ENCODE data around the gene KRT79.
A peak's percentile ranks its signal among the peaks of the same experiment; 100 is the strongest.
"Not testable (repeated sequence)": the region's sequence is repeated elsewhere in the genome, so short reads cannot be mapped to it uniquely, and the experiment has no call there.

Gene KRT79

DNA sequence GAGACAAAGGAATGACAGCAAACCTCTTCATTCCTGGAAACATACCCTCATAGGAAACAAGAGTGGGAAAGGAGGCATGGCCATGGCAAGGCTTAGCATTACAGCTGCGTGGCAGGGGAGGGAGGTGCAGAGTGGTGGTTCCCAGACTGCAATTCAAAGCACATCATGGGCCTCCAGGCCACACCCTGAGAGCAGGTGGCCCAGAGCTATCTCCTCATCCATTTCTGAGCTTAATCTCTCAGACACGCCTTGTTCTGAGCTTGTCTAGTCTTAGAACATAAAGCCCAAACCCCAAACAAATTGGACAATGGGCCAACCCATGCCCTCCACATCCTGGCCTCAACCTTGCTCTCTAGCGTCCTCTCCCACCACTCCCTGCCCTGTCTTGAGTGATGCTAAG is 32.3 kb downstream of the KRT79 start:
- no peak for DNase-seq

DNA sequence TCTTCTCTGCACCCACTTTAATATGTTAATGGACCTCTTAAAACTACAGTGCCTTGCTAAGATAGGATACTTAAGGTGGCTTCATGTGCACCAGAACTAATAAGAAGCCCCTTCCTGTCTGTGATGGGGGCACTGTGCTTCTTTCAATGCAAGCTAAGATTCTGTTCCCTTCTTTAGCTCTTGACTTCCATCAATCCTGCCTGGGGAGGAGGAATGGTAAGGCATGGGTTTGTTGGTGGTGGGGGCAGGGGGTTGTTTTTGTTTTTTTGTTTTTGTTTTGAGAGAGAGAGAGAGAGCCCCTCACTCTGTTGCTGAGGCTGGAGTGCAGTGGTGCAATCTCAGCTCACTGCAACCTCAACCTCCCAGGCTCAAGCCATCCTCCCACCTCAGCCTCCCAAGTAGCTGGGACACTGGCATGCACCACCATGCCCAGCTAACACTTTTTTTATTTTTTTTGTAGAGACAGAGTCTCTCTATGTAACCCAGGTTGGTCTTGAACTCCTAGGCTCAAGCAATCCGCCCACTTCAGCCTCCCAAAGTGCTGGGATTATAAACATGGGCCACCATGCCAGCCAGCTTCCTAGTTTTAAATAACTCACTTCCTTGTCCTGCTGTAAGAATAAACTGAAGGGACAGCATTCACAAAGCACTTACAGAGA is 33.7 kb downstream of the KRT79 start:
- no peak for DNase-seq

DNA sequence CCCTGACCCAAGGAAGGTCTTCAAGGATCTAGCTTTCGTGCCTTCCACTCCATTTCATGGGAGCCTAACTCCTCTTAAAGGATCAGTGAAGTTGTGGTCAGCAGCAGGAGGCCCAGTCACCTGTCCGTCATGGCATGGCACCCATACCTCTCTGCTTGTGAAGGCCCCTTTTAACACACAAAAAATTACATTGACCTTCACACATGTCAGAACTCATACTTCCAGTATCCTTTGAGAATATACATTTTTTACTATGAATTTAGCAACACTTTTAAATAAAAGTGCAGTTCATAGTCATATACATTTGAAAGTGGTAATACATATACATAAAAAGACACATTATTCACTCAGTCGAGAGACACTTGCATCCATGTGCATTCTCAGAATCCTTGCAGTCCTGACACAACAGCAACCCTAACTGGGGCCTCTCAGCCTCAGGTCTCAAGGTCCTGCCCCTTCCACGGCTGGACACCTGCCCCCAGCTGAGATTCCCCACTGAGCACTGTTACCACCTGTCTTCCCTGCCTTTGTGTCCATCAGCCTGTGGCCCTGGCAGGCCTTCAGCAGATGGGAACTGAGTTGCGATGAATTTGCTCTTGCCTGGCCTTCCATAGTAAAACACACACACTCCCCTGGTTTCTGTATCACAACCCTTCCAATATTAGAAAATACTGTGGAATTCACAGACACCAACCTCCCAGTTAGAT is 34.5 kb downstream of the KRT79 start:
- no peak for DNase-seq

- DNase-seq, result peak; percentile 87
Observed at GRCh38 chr12:52798671-52799504, 35.2 kb downstream of the KRT79 start.

DNA sequence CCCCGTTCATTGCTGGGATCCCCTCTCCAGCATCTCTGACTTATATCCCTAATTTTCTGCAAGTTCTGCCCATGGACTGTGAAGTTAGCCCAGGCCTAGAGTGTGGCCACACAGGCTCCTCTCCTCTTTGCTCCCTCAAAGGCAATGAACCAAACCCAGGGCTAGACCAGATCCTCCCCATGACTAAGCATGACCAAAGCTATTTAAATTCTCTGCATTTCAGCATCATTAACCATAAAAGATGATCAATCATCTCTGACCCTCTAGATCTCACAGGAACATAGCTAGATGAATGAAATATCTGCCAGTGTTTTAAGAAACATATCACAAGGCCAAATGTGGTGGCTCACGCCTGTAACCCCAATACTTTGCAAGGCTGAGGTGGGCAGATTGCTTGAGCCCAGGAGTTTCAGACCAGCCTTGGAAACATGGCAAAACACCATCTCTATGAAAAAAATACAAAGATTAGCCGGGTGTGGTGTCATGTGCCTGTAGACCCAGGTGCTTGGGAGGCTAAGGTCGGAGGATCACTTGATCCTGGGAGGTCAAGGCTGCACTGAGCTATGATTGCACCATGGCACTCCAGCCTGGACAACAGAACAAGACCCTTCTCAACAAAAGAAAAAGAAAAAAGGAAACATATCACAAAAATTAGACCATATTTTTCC is 36.0 kb downstream of the KRT79 start:
- DNase-seq, result peak; percentile 87

GRCh38 chr12:52797529-52797894 is 36.6 kb downstream of the KRT79 start:
- no peak for DNase-seq

- DNase-seq, result no peak
Observed at GRCh38 chr12:52796839-52797528, 37.1 kb downstream of the KRT79 start.

- DNase-seq, result no peak
Observed at GRCh38 chr12:52796429-52796794, 37.7 kb downstream of the KRT79 start.

- DNase-seq, result no peak
Observed at GRCh38 chr12:52795694-52796428, 38.2 kb downstream of the KRT79 start, which contains the start of gene KRT3. TSS of gene KRT3 (minus strand) at chr12:52796117. CDS start at chr12:52796042, 75 bp downstream.

- not testable (repeated sequence) for DNase-seq
Observed at GRCh38 chr12:52795332-52795674, 38.8 kb downstream of the KRT79 start.

DNA sequence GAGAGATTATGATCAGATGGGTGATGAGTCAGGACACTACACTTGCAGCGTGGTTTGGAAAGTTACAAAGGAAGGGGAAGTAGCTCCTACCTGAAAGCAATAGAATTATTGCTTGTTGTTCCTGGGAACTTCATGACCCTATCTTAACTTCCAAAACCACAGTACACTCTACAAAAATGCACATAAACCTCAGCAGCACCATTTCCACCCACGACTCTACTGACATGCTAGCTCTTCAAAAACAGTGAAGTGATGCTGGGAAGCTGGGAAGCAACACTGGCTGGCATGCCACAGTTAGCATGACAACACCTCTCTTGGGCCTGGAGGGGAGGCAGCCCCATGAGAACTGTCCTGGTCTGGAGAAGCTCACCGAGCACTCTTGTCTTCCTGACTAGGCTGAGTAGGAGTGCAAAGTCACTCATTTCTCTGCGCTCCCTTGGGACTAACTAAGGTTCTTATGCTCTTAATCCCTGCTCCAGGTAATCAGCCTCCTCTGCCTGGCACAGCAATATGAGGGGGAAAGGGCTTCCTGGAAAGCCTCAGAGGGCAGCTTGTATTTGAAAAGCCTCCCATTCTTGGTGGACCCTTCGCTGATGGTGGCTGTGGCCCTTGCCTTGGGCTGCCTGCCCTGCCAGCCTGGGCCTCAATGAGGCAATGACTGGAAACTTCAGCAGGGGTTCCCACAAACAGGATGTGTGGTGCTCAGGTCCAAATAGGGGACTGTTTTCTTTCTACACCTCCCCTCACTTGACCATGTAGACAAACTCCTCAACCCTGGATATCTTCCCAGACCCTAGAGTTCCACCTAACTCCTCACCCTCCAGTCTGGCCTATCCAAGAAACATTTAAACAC is 39.4 kb downstream of the KRT79 start:
- DNase-seq, result peak; percentile 65

- DNase-seq, result no peak
Observed at GRCh38 chr12:52792185-52793029, 41.7 kb downstream of the KRT79 start.

GRCh38 chr12:52791271-52792184 is 42.6 kb downstream of the KRT79 start:
- DNase-seq, result no peak

GRCh38 chr12:52790427-52791270 is 43.5 kb downstream of the KRT79 start:
- no peak for DNase-seq

DNA sequence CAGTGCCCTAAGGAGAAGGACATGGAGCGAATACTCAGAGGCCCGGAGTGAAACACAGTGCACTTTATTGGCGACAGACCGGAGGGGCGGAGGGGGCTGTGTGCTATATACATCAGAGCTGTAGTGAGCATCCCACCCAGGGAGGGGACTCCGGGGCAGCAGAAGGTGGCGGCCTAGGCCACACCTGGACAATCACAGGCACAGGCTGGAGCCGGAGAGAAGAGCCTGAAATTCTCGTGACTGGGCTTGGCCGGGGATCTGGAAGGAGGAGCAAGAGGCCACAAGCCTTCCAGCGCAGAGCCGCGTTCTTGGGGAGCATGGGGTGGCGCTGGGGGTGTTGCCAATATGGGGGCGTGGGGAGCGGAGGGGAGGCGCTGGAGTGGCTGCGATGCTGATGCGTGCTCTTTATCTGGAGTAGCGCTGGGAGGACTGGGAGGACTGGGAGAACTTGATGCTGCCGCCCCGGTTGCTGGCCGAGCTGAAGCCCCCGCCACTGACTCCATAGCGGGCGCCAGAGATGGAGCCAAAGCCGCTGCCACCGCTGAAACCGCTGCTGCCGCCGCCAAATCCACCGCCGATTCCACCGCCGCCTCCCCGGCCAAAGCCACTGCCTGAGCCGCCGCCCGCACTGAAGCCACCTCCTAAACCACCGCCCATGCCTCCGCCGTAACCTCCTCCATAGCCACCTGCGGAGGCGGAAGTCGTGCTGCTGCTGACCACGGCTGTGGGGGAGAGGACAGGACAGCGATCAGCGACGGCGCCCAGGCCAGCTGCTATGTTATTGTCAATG is 44.3 kb downstream of the KRT79 start:
- DNase-seq, result no peak

GRCh38 chr12:52788876-52789636 is 45.1 kb downstream of the KRT79 start:
- DNase-seq, result no peak

Data from EL (cell line).